SK-N-MC (cell line): ENCODE measurements around the gene JMJD8.

Experiments used
- EZH2 ChIP-seq: fragments of 200-600 bp; sonication (generic); IDR thresholded peaks from one replicate; pipeline ENCODE4 v1.6.1; 2017; ENCODE audit warnings: antibody characterized with exemption
- POLR2AphosphoS5 ChIP-seq: IDR thresholded peaks from 2 replicates; pipeline ENCODE4 v1.6.1; 2012; ENCODE audit warnings: mild to moderate bottlenecking, low read depth, low read length, borderline replicate concordance

GRCh38 chr16:692356-693108 lies 8.4 kb upstream of the JMJD8 start:
- TF ChIP-seq EZH2 (no peak), POLR2AphosphoS5 (no peak)
